Heart right ventricle (tissue), 16 donors: ENCODE results near the gene TYMP. TPM values are rescaled to one million over a fixed set of nuclear protein-coding genes. Genes with fewer than 3 reads are reported as not detected.

Source experiments
- ATAC-seq, 8 donors: fragments of 200-7000 bp; cut with Tn5 transposase; one replicate each; pipeline ENCODE4 v1.9.1; 2020; ENCODE audit warnings: mild to moderate bottlenecking in 8 of 8, moderate library complexity in 8 of 8, moderate number of reproducible peaks in 1 of 8
- DNase-seq, 2 donors: peaks; one replicate each; pipeline ENCODE4 v3.0.0-alpha.2; 2020
- H3K27ac ChIP-seq, 10 donors: fragments of 200-600 bp; sonication (generic) in 2 of 10; one replicate each; pipeline versions ENCODE4 v1.5.0 to v1.8.0; 2020 to 2022; ENCODE audit warnings: mild to moderate bottlenecking in 3 of 10
- H3K27me3 ChIP-seq, 7 donors: fragments of 200-600 bp; one replicate each; pipeline ENCODE4 v1.8.0; 2021 to 2022; ENCODE audit warnings: mild to moderate bottlenecking in 2 of 7
- H3K36me3 ChIP-seq, 9 donors: fragments of 200-600 bp; sonication (generic) in 1 of 9; one replicate each; pipeline versions ENCODE4 v1.5.0 to v1.8.0; 2020 to 2022; ENCODE audit warnings: mild to moderate bottlenecking in 2 of 9
- H3K4me1 ChIP-seq, 9 donors: fragments of 200-600 bp; sonication (generic) in 1 of 9; one replicate each; pipeline versions ENCODE4 v1.5.0 to v1.8.0; 2020 to 2022; ENCODE audit warnings: mild to moderate bottlenecking in 4 of 9
- H3K4me3 ChIP-seq, 10 donors: fragments of 200-600 bp; sonication (generic) in 2 of 10; one replicate each; pipeline versions ENCODE4 v1.5.0 to v1.8.0; 2020 to 2022; ENCODE audit warnings: mild to moderate bottlenecking in 7 of 10, moderate library complexity in 2 of 10
- H3K9me3 ChIP-seq, 11 donors: fragments of 200-600 bp in 10 of 11; sonication (generic) in 2 of 11; one replicate each; pipeline versions ENCODE4 v1.5.0 to v1.8.0; 2013 to 2022; ENCODE audit warnings: mild to moderate bottlenecking in 2 of 11, control low read depth in 1 of 11, moderate library complexity in 1 of 11
- CTCF ChIP-seq, 9 donors: fragments of 200-600 bp; sonication (generic) in 2 of 9; IDR thresholded peaks; one replicate each; pipeline versions ENCODE4 v1.5.0 to v1.8.0; 2021 to 2022; ENCODE audit warnings: antibody characterized with exemption in 9 of 9, mild to moderate bottlenecking in 5 of 9, moderate library complexity in 1 of 9
- WGBS, 2 donors: extraction: QIAGEN DNeasy Blood & Tissue Kit; methylation state at CpG; one replicate each; pipeline ENCODE4 v1.1.7; 2013; ENCODE audit warnings: inconsistent platforms in 1 of 2; 5-methylcytosine and 5-hydroxymethylcytosine counted together
- intact Hi-C, 10 donors: fragments of 100-400 bp; cut with DNase I; formaldehyde crosslinking; loops; one replicate each; pipeline versions ENCODE4 v1.11.1 to v1.14.2; 2022
- polyA plus RNA-seq, 2 donors: library from polyadenylated mRNA; stranded (reverse); fragments of 200-250 nt; gene quantifications; one replicate each; pipeline ENCODE4 v1.2.3, GENCODE V29; 2013
- total RNA-seq, 10 donors: library from RNA; stranded (reverse); fragmentation: NEBNext Ultra II Directional in 3 of 10; extraction: Animal tissue kit (Norgen Biotek cat#: 25700) in 3 of 10; gene quantifications; one replicate each; pipeline versions ENCODE4 v1.2.1 to v1.2.4, GENCODE V29; 2021 to 2023
- donor health status: Arrhythmogenic right ventricular cardiomyopathy.
- donor health status: ischemic (EF 13 %, LVEDD 7.1; RV severe dilation, severe dysfunction).
- donor health status: healthy with polysubstance abuse.
- donor health status: DM: no; HTN: yes; CAD: no.
- donor health status: DM: no; HTN: no; CAD: no.
- donor health status: ischemic (EF 25% LVEDD 6.9; RV normal size, moderate dysfunction).
- donor health status: ischemic (EF 25% LVEDD 5.7; RV mildly dilated, moderate dysfunction).
- donor health status: healthy.
- donor health status: DM: yes; HTN: yes; CAD: no.
- donor health status: Ischemic cardiomyopathy.
- donor health status: ischemic (EF 35%, LVEDD 5.7; RV mildly dilated, moderate dysfunction).
- donor health status: nonischemic (EF 11% LVEDD 7.7; RV severe dilation, severe dysfunction).
- donor health status: DM: yes; HTN: yes; CAD: no.
- donor health status: PGD.
- donor health status: ischemic (EF 29% LVEDD 5.4; RV normal size, mild dysfunction).
- donor health status: nonischemic (EF 23%, LVEDD 6.1; RV moderate dilation, normal function).

TYMP gene
- total and polyA plus RNA-seq, 12 donors: 8.4 to 113 (median 17.3) TPM

GRCh38 chr22:50523806-50524675 lies 5.8 kb downstream of the TYMP start:
- ATAC-seq (no peak), DNase-seq (no peak)
- 79 to 82% methylated on average over 25 of the region's 25 CpGs for WGBS, 2 donors
- peaks cover 0 to 74% (median 38%) of the 10 kb centered on the region in 9 donors for H3K36me3 ChIP-seq
- TF ChIP-seq CTCF (IDR thresholded peaks at IDR 0.05): no peak
- H3K4me1 ChIP-seq: peaks cover 4 to 45% (median 29%) of the 10 kb centered on the region in 9 donors
- H3K27me3 ChIP-seq: peaks cover 0 to under 1% (median 0%) of the 10 kb centered on the region in 7 donors
- no peaks in the 10 kb centered on the region for H3K9me3 ChIP-seq
- H3K4me3 ChIP-seq: peak overlapping the region in 9 of 10 donors; percentile 59 to 86 (median 82)
- intact Hi-C loops: loop anchor here in 3 of 10 donors (2.0 to 10.0 kb wide), 3 partner anchors 15 to 279 kb away; partner anchors contain the start of genes NCAPH2 (in 2 of the 3), CHKB (in 1 of the 3) and TUBGCP6 (in 1 of the 3)
- H3K27ac ChIP-seq: peak overlapping the region in 5 of 10 donors; percentile 92 to 99 (median 95)

GRCh38 chr22:50523458-50523805 lies 6.4 kb downstream of the TYMP start:
- Histone ChIP-seq H3K36me3 (peaks cover 0 to 74% (median 44%) of the 10 kb centered on the region in 9 donors), H3K27ac (no peak overlapping the region), H3K4me3 (no peak overlapping the region), H3K27me3 (no peaks in the 10 kb centered on the region), H3K4me1 (peaks cover 4 to 39% (median 27%) of the 10 kb centered on the region in 9 donors), H3K9me3 (no peaks in the 10 kb centered on the region)
- WGBS, 2 donors: 91 to 94% methylated on average over 16 of the region's 16 CpGs
- intact Hi-C loops: loop anchor here in 2 of 10 donors (5.0 to 10.0 kb wide), 2 partner anchors 59 to 279 kb away; partner anchors contain the start of genes CHKB (in 1 of the 2) and TUBGCP6 (in 1 of the 2)
- DNase-seq: no peak
- no peak for ATAC-seq
- TF ChIP-seq CTCF (IDR thresholded peaks at IDR 0.05): no peak

GRCh38 chr22:50522806-50523438 lies 6.9 kb downstream of the TYMP start:
- Histone ChIP-seq H3K36me3 (peaks cover 0 to 74% (median 44%) of the 10 kb centered on the region in 9 donors), H3K27me3 (no peaks in the 10 kb centered on the region), H3K4me3 (no peak overlapping the region), H3K4me1 (peaks cover 4 to 34% (median 27%) of the 10 kb centered on the region in 9 donors), H3K27ac (no peak overlapping the region), H3K9me3 (no peaks in the 10 kb centered on the region)
- WGBS, 2 donors: 84 to 87% methylated on average over 22 of the region's 22 CpGs
- no peak for TF ChIP-seq CTCF (IDR thresholded peaks at IDR 0.05)
- intact Hi-C loops: loop anchor here in 2 of 10 donors (5.0 to 10.0 kb wide), 2 partner anchors 59 to 278 kb away; partner anchors contain the start of genes CHKB (in 1 of the 2) and TUBGCP6 (in 1 of the 2)
- DNase-seq: no peak
- ATAC-seq: no peak

GRCh38 chr22:50522208-50522805 lies 7.5 kb downstream of the TYMP start:
- Histone ChIP-seq H3K27me3 (no peaks in the 10 kb centered on the region), H3K27ac (no peak overlapping the region), H3K9me3 (no peaks in the 10 kb centered on the region), H3K4me1 (peaks cover 4 to 28% (median 26%) of the 10 kb centered on the region in 9 donors), H3K4me3 (no peak overlapping the region), H3K36me3 (peaks cover 0 to 74% (median 44%) of the 10 kb centered on the region in 9 donors)
- 91 to 92% methylated on average over 15 of the region's 15 CpGs for WGBS, 2 donors
- ATAC-seq (no peak), DNase-seq (no peak)
- TF ChIP-seq CTCF (IDR thresholded peaks at IDR 0.05): no peak
- intact Hi-C loops: loop anchor here in 2 of 10 donors (5.0 to 10.0 kb wide), 2 partner anchors 60 to 278 kb away; partner anchors contain the start of genes CHKB (in 1 of the 2) and TUBGCP6 (in 1 of the 2)
